Activated CD8-positive, alpha-beta memory T cell treated with anti-CD3 and anti-CD28 coated beads, Interleukin-2, amount 50 U/mL, for 1 hour (primary cell): Measurements from ENCODE around the gene MRPS9.

Experiments
- DNase-seq: peaks from one replicate; pipeline ENCODE4 v3.0.0-alpha.2; 2020; ENCODE audit errors: extremely low read depth

MRPS9 gene

DNA sequence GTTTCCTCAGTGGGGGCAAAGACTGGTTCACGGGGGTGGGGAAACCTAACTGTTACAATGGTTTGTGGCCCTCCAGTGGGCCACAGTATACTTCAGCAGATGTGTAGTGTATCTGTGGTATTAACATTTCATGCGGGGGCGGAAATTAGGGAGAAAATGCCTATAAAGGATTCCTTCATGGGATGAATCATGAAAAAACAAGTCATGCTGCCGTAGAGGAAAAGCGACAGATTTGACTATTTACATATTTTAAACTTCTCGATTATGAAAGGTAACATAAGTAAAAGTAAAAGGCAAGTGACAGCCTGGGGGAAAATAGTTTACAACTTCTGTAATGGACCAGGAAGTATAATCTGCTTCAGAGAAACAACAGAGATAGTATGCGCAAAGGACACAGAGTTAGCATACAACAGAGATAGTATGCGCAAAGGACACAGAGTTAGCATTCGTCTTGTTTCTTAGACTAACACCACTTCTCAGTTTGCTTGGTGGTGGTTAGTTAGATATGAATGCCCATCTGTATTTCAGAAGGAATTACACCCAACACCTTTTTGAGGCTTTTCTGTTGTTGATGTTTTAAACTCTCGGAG, 41.1 kb downstream of the MRPS9 start:
- no peak for DNase-seq

DNA sequence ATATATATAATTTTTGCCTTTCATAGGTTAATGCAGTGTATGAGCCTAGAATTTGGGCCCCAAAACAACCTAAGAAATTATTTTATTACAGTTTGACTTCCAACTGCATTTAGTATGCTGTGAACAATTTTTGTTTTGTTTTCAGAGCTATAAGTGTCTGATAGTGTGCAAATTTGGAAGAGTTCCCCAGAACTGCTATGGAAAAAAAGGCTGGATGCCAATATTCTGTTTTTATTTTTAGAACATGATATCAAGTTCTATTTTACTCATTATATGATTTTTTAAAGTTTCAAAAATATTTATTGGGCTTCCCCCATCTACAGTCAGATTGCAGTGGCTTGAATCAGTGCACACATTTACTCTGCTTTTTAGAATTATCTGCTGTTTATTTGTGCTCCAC, 42.6 kb downstream of the MRPS9 start:
- no peak for DNase-seq

DNA sequence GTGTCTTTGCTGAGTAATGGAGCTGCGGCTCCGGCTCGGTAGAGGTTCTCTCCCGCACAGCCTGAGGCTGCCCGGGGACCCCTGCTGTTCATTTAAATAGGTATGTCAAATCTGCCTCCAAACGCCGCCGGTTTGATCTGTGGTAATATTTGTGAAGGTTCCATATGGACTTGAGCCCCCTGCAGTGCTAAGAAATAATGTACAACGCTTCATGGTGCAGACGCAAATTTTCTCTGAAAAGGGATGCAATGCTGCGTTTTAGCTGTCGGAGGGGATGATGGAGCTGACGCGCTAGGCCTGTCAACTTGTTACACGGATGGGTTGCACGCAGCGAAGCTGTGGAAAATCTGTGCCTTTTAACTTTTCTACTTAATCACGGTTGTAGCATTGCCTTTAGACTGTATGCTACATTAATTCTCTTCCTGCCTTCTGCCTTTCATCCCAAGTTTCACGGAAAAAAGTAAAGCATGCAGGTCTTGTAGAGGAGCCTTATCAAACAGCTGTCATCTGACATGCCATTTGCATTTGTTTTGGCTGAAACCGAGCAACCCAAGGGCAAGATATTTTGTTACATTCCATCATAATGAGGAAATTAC, 43.2 kb downstream of the MRPS9 start:
- no peak for DNase-seq

DNA sequence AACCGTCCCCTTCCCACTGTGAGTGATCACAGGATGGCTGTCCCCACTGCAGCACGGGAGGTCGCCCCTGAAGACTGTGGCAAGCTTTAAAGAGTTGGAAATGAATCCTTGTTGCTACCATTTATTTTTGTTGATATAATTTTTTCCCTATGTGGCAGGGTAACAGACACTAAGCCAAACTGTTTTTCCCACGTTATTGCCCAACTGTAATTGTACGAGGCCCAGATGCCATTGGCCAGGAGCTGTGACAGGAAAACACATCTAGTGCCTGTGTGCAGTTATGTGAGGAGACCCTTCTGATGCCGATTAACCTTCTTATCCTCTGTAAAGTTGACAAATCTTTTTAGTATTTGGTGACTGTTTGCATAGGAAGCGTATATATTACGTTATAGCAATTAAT, 44.2 kb downstream of the MRPS9 start:
- no peak for DNase-seq

DNA sequence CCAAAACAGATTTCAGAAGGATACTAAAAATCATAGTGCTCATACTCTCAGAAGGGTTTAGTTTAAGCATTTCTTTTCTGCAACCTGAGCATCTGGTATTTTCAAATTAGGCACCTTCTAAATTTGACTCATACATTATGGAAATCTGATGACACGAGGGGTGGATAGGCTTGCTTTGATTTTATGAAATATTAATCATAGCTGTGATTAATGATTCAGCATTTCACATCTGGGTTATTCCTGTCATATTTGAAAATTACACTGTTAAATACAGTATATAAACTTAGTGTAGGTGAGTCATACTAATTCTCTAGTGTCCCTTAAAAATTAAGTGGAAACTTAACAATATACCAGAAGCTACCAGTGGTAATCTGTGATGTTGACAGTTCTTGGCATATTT, 47.7 kb downstream of the MRPS9 start:
- DNase-seq = no peak

- no peak for DNase-seq
Observed at GRCh38 chr2:105087273-105087672, 49.4 kb downstream of the MRPS9 start.

GRCh38 chr2:105090091-105090490, 52.2 kb downstream of the MRPS9 start:
- DNase-seq = no peak

- DNase-seq = no peak
Observed at GRCh38 chr2:105092797-105093196, 54.9 kb downstream of the MRPS9 start.

DNA sequence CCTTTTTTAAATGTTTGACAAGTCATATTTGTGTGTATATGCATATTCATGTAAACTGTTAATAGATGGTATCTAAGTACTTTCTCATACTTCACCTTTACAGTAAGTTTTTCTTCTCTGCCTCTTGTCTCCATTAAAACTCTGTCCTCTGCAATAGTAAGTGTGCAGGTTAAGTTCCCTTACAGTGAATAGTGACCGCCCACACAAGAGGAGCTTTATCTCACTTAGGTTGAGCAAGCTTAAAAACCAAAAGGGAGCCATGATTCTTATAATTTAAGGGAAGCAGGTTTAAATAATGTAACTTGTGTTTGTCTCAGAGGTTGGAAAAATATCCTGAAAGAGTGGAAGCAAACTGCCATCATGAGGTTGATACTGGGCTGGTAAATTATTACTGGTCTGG, 61.3 kb downstream of the MRPS9 start:
- DNase-seq = no peak

DNA sequence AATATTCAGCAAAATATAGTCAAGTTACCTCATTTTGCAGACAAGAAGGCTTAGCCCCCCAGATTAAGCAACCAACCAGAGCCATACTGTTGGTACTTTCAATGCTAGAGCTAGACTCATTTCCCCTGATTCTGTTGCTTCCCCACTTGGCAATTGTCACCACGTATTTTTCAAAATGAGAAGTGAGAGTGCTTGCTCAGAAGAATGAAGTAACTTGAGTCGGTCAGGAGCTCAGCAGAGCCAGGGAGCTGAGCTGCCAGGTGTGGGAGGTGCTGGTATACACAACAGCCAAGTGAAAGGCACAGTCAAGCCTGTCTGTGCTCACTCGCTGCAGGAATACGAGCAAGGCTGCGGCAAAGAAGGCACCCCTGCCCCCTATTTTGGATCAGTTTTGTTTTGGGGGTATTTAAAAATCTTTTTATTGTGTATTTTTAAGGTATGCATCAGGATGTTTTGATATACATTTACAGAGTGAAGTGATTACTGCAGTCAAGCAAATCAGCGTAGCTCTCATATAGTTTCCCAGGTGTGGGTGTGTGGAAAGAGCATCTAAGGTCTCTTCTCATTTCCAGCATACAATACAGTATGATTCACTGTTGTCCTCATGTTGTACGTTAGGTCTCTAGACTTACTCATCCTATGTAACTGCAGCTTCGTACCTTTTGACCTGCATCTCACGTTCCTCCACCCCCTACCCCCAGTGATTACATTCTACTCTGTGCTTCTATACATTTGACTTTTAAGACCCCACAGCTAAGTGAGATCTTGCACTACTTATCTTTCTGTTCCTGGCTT, 62.4 kb downstream of the MRPS9 start:
- no peak for DNase-seq

DNA sequence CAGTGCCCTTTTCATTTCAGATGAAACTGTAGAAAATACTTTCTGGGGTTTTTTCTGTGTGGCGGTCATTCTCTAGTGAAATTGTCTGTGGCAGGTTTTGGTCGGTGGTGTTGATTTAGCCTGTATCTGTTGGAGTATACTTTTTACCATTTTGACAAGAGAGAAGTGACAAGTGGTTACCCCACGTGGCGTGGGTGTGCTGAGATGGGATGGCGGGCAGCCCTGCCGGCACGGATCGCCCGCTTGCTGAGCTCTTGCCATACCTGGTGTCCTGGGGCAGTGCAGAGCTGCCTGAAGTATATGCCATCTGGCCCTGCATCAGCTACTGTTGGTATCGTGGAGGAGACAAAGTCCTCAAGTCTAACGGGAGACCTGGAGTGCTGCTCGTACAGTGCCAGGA, 64.1 kb downstream of the MRPS9 start:
- DNase-seq = no peak

- DNase-seq = no peak
Observed at GRCh38 chr2:105102963-105103421, 65.1 kb downstream of the MRPS9 start.

- DNase-seq = no peak
Observed at GRCh38 chr2:105103481-105103880, 65.6 kb downstream of the MRPS9 start.

- DNase-seq = no peak
Observed at GRCh38 chr2:105104208-105104731, 66.4 kb downstream of the MRPS9 start.

DNA sequence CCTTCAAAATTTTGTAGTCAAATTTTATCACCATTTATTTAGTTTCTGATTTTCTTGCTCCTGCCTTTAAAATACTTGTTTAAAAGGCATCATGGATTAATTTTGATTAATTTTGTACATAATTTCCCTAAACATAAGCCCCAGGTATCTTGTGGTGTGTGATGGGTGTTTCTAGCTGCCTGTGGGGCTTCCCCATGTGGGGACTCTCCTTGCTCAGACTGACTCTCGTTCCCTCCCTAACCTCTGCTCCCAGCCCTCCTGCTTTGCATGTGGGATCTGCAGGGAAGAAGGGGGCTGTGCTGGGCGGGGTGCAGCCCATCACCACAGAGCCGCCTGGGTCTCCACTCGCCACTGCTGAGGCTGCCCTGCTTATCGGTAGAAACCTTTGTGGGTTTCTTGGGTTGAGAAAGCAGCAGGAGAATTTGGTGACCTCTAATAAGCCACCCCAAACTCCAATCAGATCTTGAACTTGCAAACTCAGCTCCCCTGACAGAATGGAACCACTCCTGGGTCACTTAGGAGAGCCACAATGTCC, 72.5 kb downstream of the MRPS9 start:
- DNase-seq = no peak

- no peak for DNase-seq
Observed at GRCh38 chr2:105111365-105112150, 73.7 kb downstream of the MRPS9 start.

DNA sequence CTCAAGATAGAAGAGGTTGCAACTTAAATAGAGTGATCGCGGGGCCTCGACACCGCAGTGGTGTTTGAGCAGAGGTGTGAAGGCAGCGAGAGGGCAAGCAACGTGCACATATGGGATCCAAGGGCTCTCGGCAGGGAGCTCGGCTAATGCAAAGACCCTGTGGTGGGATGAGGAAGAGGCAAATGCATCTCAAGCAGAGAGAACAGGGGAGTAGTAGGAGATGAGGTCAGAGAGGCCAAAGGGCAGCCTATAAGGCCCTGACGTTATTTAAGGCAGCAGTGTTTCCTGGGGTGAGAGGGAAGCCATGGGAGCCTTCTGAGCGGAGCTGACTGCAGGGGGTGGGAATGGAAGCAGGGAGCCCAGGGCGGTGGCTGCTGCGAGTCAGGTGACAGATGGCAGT, 74.5 kb downstream of the MRPS9 start:
- no peak for DNase-seq

DNA sequence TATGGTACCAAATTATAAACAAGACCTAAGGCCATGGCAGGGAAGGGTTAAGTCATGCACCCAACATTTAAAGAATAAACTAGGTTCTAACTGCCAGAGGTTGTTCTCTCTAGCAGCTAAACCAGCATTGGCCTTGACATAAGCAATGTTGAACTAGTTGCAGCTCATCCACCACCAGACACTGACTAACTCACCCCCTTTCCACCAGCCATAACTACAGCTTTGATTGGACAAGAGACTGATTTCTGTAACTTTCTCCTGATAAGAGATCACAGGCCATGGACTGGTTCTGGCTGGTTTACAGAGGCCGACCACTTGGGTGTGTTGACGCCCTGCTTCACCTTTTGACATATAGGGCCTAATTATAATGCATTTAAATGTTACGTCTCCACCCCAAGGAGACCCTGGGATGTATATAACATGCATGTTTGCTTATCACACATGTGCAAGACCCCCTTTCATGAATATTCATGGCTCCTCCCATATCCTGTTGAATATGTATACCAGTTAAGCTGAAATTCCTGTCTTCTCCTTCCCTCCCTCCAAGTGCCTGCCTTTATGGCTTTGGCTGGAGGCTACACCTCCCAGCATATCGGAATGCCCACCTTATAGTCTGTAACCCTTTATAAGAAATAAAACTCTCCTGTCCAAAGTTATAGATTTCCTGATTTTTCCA, 75.9 kb downstream of the MRPS9 start:
- DNase-seq = no peak

GRCh38 chr2:105114551-105114950, 76.7 kb downstream of the MRPS9 start:
- no peak for DNase-seq

GRCh38 chr2:105116348-105116747, 78.5 kb downstream of the MRPS9 start:
- DNase-seq = no peak

GRCh38 chr2:105117565-105117964, 79.7 kb downstream of the MRPS9 start:
- DNase-seq = no peak
